ENCODE measurements around the gene SLC35E3.

GRCh38 chr12:68776976-68777610 is 31.1 kb downstream of the SLC35E3 start:
- TF ChIP-seq RAD21 (conservative IDR thresholded peaks at IDR 0.05 in 1 of 2, IDR thresholded peaks at IDR 0.05 in 1 of 2) (no peak), CHD2 (IDR thresholded peaks at IDR 0.05; ENCODE audit: low read length, partially characterized antibody) (no peak), KDM1A (IDR thresholded peaks at IDR 0.05; ENCODE audit: low read depth) (no peak), CTCF (IDR thresholded peaks at IDR 0.05) (no peak), POLR2A (IDR thresholded peaks at IDR 0.05; ENCODE audit: low read length) (no peak), MAX (IDR thresholded peaks at IDR 0.05) (no peak)

Measured in A549 (cell line).